ENCODE measurements around the gene LSM14A.
"Not testable (repeated sequence)": the region's sequence is repeated elsewhere in the genome, so short reads cannot be mapped to it uniquely, and the experiment has no call there.

The LSM14A gene

GRCh38 chr19:34243876-34244578 lies 71.7 kb downstream of the LSM14A start:
- in situ Hi-C loops (cut with MboI; ENCODE audit: low pct_unique_long_range_greater_than_20kb, low sequenced_read_pairs) = no loop called here
- no peak for DNase-seq

GRCh38 chr19:34244611-34245299 lies 72.5 kb downstream of the LSM14A start:
- DNase-seq = no peak
- in situ Hi-C loops (cut with MboI; ENCODE audit: low pct_unique_long_range_greater_than_20kb, low sequenced_read_pairs) = no loop called here

GRCh38 chr19:34246340-34246739 lies 74.0 kb downstream of the LSM14A start:
- DNase-seq = no peak
- in situ Hi-C loops (cut with MboI; ENCODE audit: low pct_unique_long_range_greater_than_20kb, low sequenced_read_pairs) = no loop called here

GRCh38 chr19:34248941-34249340 lies 76.6 kb downstream of the LSM14A start:
- no peak for DNase-seq
- in situ Hi-C loops (cut with MboI; ENCODE audit: low pct_unique_long_range_greater_than_20kb, low sequenced_read_pairs) = no loop called here

- in situ Hi-C loops (cut with MboI; ENCODE audit: low pct_unique_long_range_greater_than_20kb, low sequenced_read_pairs); DNase-seq: not testable (repeated sequence)
Measured at GRCh38 chr19:34253167-34253566, 80.9 kb downstream of the LSM14A start.

GRCh38 chr19:34253681-34254045 lies 81.4 kb downstream of the LSM14A start:
- DNase-seq; in situ Hi-C loops (cut with MboI; ENCODE audit: low pct_unique_long_range_greater_than_20kb, low sequenced_read_pairs): not testable (repeated sequence)

- in situ Hi-C loops (cut with MboI; ENCODE audit: low pct_unique_long_range_greater_than_20kb, low sequenced_read_pairs) = no loop called here
- peak; percentile 56 for DNase-seq
Measured at GRCh38 chr19:34254046-34254697, 81.9 kb downstream of the LSM14A start, which contains the start of gene GARRE1. GARRE1 (plus strand) TSS chr19:34254554; CDS start chr19:34300474, 45,920 bp downstream.

GRCh38 chr19:34254698-34255432 lies 82.6 kb downstream of the LSM14A start:
- peak; percentile 19 for DNase-seq

GRCh38 chr19:34255546-34255945 lies 83.2 kb downstream of the LSM14A start:
- in situ Hi-C loops (cut with MboI; ENCODE audit: low pct_unique_long_range_greater_than_20kb, low sequenced_read_pairs) = no loop called here
- no peak for DNase-seq

More at GRCh38 chr19:34254698-34255432, 82.6 kb downstream of the LSM14A start:
- in situ Hi-C loops (cut with MboI; ENCODE audit: low pct_unique_long_range_greater_than_20kb, low sequenced_read_pairs) = no loop called here

GRCh38 chr19:34256835-34257558 lies 84.7 kb downstream of the LSM14A start:
- DNase-seq = no peak
- in situ Hi-C loops (cut with MboI; ENCODE audit: low pct_unique_long_range_greater_than_20kb, low sequenced_read_pairs) = no loop called here

GRCh38 chr19:34257559-34257924 lies 85.2 kb downstream of the LSM14A start:
- in situ Hi-C loops (cut with MboI; ENCODE audit: low pct_unique_long_range_greater_than_20kb, low sequenced_read_pairs) = no loop called here
- DNase-seq = no peak

- DNase-seq = no peak
Measured at GRCh38 chr19:34259367-34260095, 87.2 kb downstream of the LSM14A start.

GRCh38 chr19:34260771-34261173 lies 88.5 kb downstream of the LSM14A start:
- in situ Hi-C loops (cut with MboI; ENCODE audit: low pct_unique_long_range_greater_than_20kb, low sequenced_read_pairs) = no loop called here
- no peak for DNase-seq

More at GRCh38 chr19:34259367-34260095, 87.2 kb downstream of the LSM14A start:
- in situ Hi-C loops (cut with MboI; ENCODE audit: low pct_unique_long_range_greater_than_20kb, low sequenced_read_pairs) = no loop called here

- no peak for DNase-seq
- in situ Hi-C loops (cut with MboI; ENCODE audit: low pct_unique_long_range_greater_than_20kb, low sequenced_read_pairs) = no loop called here
Measured at GRCh38 chr19:34261334-34262109, 89.2 kb downstream of the LSM14A start.

GRCh38 chr19:34263745-34264237 lies 91.5 kb downstream of the LSM14A start:
- in situ Hi-C loops (cut with MboI; ENCODE audit: low pct_unique_long_range_greater_than_20kb, low sequenced_read_pairs) = no loop called here
- no peak for DNase-seq

- in situ Hi-C loops (cut with MboI; ENCODE audit: low pct_unique_long_range_greater_than_20kb, low sequenced_read_pairs) = no loop called here
- no peak for DNase-seq
Measured at GRCh38 chr19:34265221-34265650, 92.9 kb downstream of the LSM14A start.

- in situ Hi-C loops (cut with MboI; ENCODE audit: low pct_unique_long_range_greater_than_20kb, low sequenced_read_pairs) = no loop called here
- DNase-seq = no peak
Measured at GRCh38 chr19:34269081-34269480, 96.8 kb downstream of the LSM14A start.

All from KBM-7 (cell line).